SKM-1 treated with dmso at 0.1 percent for 144 hours (cell line): ENCODE data around the gene VSIG10L.
A peak's percentile ranks its signal among the peaks of the same experiment; 100 is the strongest.

ENCODE experiments used
- DNase-seq: peaks from one replicate; lab custom pipeline; 2025; ENCODE audit not compliant: unreplicated experiment; lab: John Stamatoyannopoulos, UW

VSIG10L gene

GRCh38 chr19:51341976-51342580 lies at the start of gene VSIG10L:
TSS of gene VSIG10L (minus strand) at chr19:51342139. CDS start at chr19:51342124, 15 bp downstream.
- no peak for DNase-seq

- no peak for DNase-seq
Measured at GRCh38 chr19:51391073-51391611, 49.2 kb upstream of the VSIG10L start.

- no peak for DNase-seq
Measured at GRCh38 chr19:51389143-51389542, 47.2 kb upstream of the VSIG10L start.

GRCh38 chr19:51387924-51388389 lies 46.0 kb upstream of the VSIG10L start, which contains the start of gene LIM2:
TSS of gene LIM2 (minus strand) at chr19:51387974. CDS start at chr19:51387443, 531 bp downstream.
- DNase-seq: no peak

GRCh38 chr19:51386882-51387520 lies 45.1 kb upstream of the VSIG10L start:
- DNase-seq: no peak

GRCh38 chr19:51382004-51382403 lies 40.1 kb upstream of the VSIG10L start:
- no peak for DNase-seq

GRCh38 chr19:51380379-51380778 lies 38.4 kb upstream of the VSIG10L start:
- DNase-seq: no peak

GRCh38 chr19:51377422-51377821 lies 35.5 kb upstream of the VSIG10L start:
- no peak for DNase-seq

GRCh38 chr19:51375504-51376221 lies 33.7 kb upstream of the VSIG10L start:
- peak; percentile 5 for DNase-seq

GRCh38 chr19:51372649-51373504 lies 30.9 kb upstream of the VSIG10L start, which contains the start of gene NKG7:
TSS of gene NKG7 (minus strand) at chr19:51372654. CDS start at chr19:51372535, 119 bp downstream.
- peak; percentile 32 for DNase-seq

- DNase-seq: no peak
Measured at GRCh38 chr19:51372021-51372648, 30.2 kb upstream of the VSIG10L start.

GRCh38 chr19:51371186-51371690 lies 29.3 kb upstream of the VSIG10L start:
- no peak for DNase-seq

- DNase-seq: no peak
Measured at GRCh38 chr19:51370230-51370629, 28.3 kb upstream of the VSIG10L start.

GRCh38 chr19:51368366-51369282 lies 26.7 kb upstream of the VSIG10L start, which contains the start of gene CLDND2:
TSS of gene CLDND2 (minus strand) at chr19:51369003. CDS start at chr19:51368577, 426 bp downstream.
- DNase-seq: peak; percentile 25

- DNase-seq: peak; percentile 85
Measured at GRCh38 chr19:51367565-51368365, 25.8 kb upstream of the VSIG10L start.

- DNase-seq: no peak
Measured at GRCh38 chr19:51367255-51367564, 25.3 kb upstream of the VSIG10L start.

- DNase-seq: peak; percentile 90
Measured at GRCh38 chr19:51366389-51367254, 24.7 kb upstream of the VSIG10L start.
